ENCODE data around the gene MAP2. TPM values are rescaled to one million over a fixed set of nuclear protein-coding genes. Genes with fewer than 3 reads are reported as not detected.
A peak's percentile ranks its signal among the peaks of the same experiment; 100 is the strongest.

Gene MAP2
- total and polyA plus RNA-seq, 2 of the 13 experiments (the other 11 are each of a cell fraction or from before 2014, with no cell fraction given): 0.08 TPM; not detected in 1

GRCh38 chr2:209508255-209508654 is 84.4 kb downstream of the MAP2 start (continued):
- no peak for TF ChIP-seq ETV5 (CRISPR knock-in tag; IDR thresholded peaks at IDR 0.05; ENCODE audit: borderline replicate concordance)
- TF ChIP-seq ZSCAN30 (CRISPR knock-in tag; IDR thresholded peaks at IDR 0.05): no peak
- no peak for TF ChIP-seq NFE2L1 (CRISPR knock-in tag; IDR thresholded peaks at IDR 0.05; ENCODE audit: borderline replicate concordance)
- TF ChIP-seq RARA (CRISPR knock-in tag; IDR thresholded peaks at IDR 0.05): peak; percentile 53; the same call in 1 of the 2 replicates
- TF ChIP-seq NFKBIZ (CRISPR knock-in tag; IDR thresholded peaks at IDR 0.05): no peak
- 0 out of 2 replicates have a peak, but pooled peaks have one; percentile 23 for TF ChIP-seq RXRB (CRISPR knock-in tag; IDR thresholded peaks at IDR 0.05; ENCODE audit: borderline replicate concordance)
- no peak for TF ChIP-seq RAD21 (CRISPR knock-in tag; IDR thresholded peaks at IDR 0.05)
- TF ChIP-seq RORA (CRISPR knock-in tag; IDR thresholded peaks at IDR 0.05): no peak
- peak; percentile 79 for TF ChIP-seq GATAD2A (CRISPR knock-in tag; IDR thresholded peaks at IDR 0.05)
- no peak for TF ChIP-seq ZNF547 (CRISPR knock-in tag; IDR thresholded peaks at IDR 0.05)
- TF ChIP-seq ZNF253 (CRISPR knock-in tag; IDR thresholded peaks at IDR 0.05; ENCODE audit: borderline replicate concordance): no peak
- TF ChIP-seq ZNF607 (CRISPR knock-in tag; IDR thresholded peaks at IDR 0.05; ENCODE audit: borderline replicate concordance): no peak
- no peak for TF ChIP-seq ESRRA (CRISPR knock-in tag; IDR thresholded peaks at IDR 0.05; ENCODE audit: low read depth)
- no peak for TF ChIP-seq ZNF362 (CRISPR knock-in tag; IDR thresholded peaks at IDR 0.05; ENCODE audit: borderline replicate concordance)
- TF ChIP-seq ZNF230 (CRISPR knock-in tag; IDR thresholded peaks at IDR 0.05): no peak
- no peak for TF ChIP-seq SMAD3 (CRISPR knock-in tag; IDR thresholded peaks at IDR 0.05)
- TF ChIP-seq BATF2 (CRISPR knock-in tag; IDR thresholded peaks at IDR 0.05): no peak
- TF ChIP-seq ZNF501 (CRISPR knock-in tag; IDR thresholded peaks at IDR 0.05): no peak
- TF ChIP-seq, protein P1, sequence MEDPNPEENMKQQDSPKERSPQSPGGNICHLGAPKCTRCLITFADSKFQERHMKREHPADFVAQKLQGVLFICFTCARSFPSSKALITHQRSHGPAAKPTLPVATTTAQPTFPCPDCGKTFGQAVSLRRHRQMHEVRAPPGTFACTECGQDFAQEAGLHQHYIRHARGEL (CRISPR knock-in tag; IDR thresholded peaks at IDR 0.05): no peak
- TF ChIP-seq POLR2A (IDR thresholded peaks at IDR 0.05; ENCODE audit: insufficient read depth in 1 of 2, low read depth in 2 of 2, low read length in 2 of 2): no peak
- TF ChIP-seq MAFF (IDR thresholded peaks at IDR 0.05; ENCODE audit: low read depth, low read length): no peak
- 0 out of 2 replicates have a peak, but pooled peaks have one; percentile 37 for TF ChIP-seq HOMEZ (CRISPR knock-in tag; IDR thresholded peaks at IDR 0.05; ENCODE audit: low read depth)
- no peak for TF ChIP-seq ZNF124 (CRISPR knock-in tag; IDR thresholded peaks at IDR 0.05)
- no peak for TF ChIP-seq SIN3B (IDR thresholded peaks at IDR 0.05; ENCODE audit: low read length)
- no peak for TF ChIP-seq KDM1A (CRISPR knock-in tag; IDR thresholded peaks at IDR 0.05)
- no peak for TF ChIP-seq NBN (conservative IDR thresholded peaks at IDR 0.05)
- TF ChIP-seq ZNF160 (CRISPR knock-in tag; IDR thresholded peaks at IDR 0.05): no peak
- TF ChIP-seq, protein P2, sequence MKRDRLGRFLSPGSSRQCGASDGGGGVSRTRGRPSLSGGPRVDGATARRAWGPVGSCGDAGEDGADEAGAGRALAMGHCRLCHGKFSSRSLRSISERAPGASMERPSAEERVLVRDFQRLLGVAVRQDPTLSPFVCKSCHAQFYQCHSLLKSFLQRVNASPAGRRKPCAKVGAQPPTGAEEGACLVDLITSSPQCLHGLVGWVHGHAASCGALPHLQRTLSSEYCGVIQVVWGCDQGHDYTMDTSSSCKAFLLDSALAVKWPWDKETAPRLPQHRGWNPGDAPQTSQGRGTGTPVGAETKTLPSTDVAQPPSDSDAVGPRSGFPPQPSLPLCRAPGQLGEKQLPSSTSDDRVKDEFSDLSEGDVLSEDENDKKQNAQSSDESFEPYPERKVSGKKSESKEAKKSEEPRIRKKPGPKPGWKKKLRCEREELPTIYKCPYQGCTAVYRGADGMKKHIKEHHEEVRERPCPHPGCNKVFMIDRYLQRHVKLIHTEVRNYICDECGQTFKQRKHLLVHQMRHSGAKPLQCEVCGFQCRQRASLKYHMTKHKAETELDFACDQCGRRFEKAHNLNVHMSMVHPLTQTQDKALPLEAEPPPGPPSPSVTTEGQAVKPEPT (CRISPR knock-in tag; IDR thresholded peaks at IDR 0.05; ENCODE audit: low read depth): no peak

Measured in HepG2 (cell line).